Heart right ventricle (tissue), 16 donors: ENCODE data around the gene PRELP. TPM values are rescaled to one million over a fixed set of nuclear protein-coding genes. Genes with fewer than 3 reads are reported as not detected.
"Not testable (repeated sequence)": the region's sequence is repeated elsewhere in the genome, so short reads cannot be mapped to it uniquely, and the experiment has no call there.

Experiments used
- ATAC-seq, 8 donors: fragments of 200-7000 bp; cut with Tn5 transposase; one replicate each; pipeline ENCODE4 v1.9.1; 2020; ENCODE audit warnings: mild to moderate bottlenecking in 8 of 8, moderate library complexity in 8 of 8, moderate number of reproducible peaks in 1 of 8
- DNase-seq, 2 donors: peaks; one replicate each; pipeline ENCODE4 v3.0.0-alpha.2; 2020
- H3K27ac ChIP-seq, 10 donors: fragments of 200-600 bp; sonication (generic) in 2 of 10; one replicate each; pipeline versions ENCODE4 v1.5.0 to v1.8.0; 2020 to 2022; ENCODE audit warnings: mild to moderate bottlenecking in 3 of 10
- H3K27me3 ChIP-seq, 7 donors: fragments of 200-600 bp; one replicate each; pipeline ENCODE4 v1.8.0; 2021 to 2022; ENCODE audit warnings: mild to moderate bottlenecking in 2 of 7
- H3K36me3 ChIP-seq, 9 donors: fragments of 200-600 bp; sonication (generic) in 1 of 9; one replicate each; pipeline versions ENCODE4 v1.5.0 to v1.8.0; 2020 to 2022; ENCODE audit warnings: mild to moderate bottlenecking in 2 of 9
- H3K4me1 ChIP-seq, 9 donors: fragments of 200-600 bp; sonication (generic) in 1 of 9; one replicate each; pipeline versions ENCODE4 v1.5.0 to v1.8.0; 2020 to 2022; ENCODE audit warnings: mild to moderate bottlenecking in 4 of 9
- H3K4me3 ChIP-seq, 10 donors: fragments of 200-600 bp; sonication (generic) in 2 of 10; one replicate each; pipeline versions ENCODE4 v1.5.0 to v1.8.0; 2020 to 2022; ENCODE audit warnings: mild to moderate bottlenecking in 7 of 10, moderate library complexity in 2 of 10
- H3K9me3 ChIP-seq, 11 donors: fragments of 200-600 bp in 10 of 11; sonication (generic) in 2 of 11; one replicate each; pipeline versions ENCODE4 v1.5.0 to v1.8.0; 2013 to 2022; ENCODE audit warnings: mild to moderate bottlenecking in 2 of 11, control low read depth in 1 of 11, moderate library complexity in 1 of 11
- WGBS, 2 donors: extraction: QIAGEN DNeasy Blood & Tissue Kit; methylation state at CpG; one replicate each; pipeline ENCODE4 v1.1.7; 2013; ENCODE audit warnings: inconsistent platforms in 1 of 2; 5-methylcytosine and 5-hydroxymethylcytosine counted together
- intact Hi-C, 10 donors: fragments of 100-400 bp; cut with DNase I; formaldehyde crosslinking; loops; one replicate each; pipeline versions ENCODE4 v1.11.1 to v1.14.2; 2022
- polyA plus RNA-seq, 2 donors: library from polyadenylated mRNA; stranded (reverse); fragments of 200-250 nt; gene quantifications; one replicate each; pipeline ENCODE4 v1.2.3, GENCODE V29; 2013
- total RNA-seq, 10 donors: library from RNA; stranded (reverse); fragmentation: NEBNext Ultra II Directional in 3 of 10; extraction: Animal tissue kit (Norgen Biotek cat#: 25700) in 3 of 10; gene quantifications; one replicate each; pipeline versions ENCODE4 v1.2.1 to v1.2.4, GENCODE V29; 2021 to 2023
- TF ChIP-seq, protein P1 (sequence below), 9 donors: fragments of 200-600 bp; sonication (generic) in 2 of 9; IDR thresholded peaks; one replicate each; pipeline versions ENCODE4 v1.5.0 to v1.8.0; 2021 to 2022; ENCODE audit warnings: antibody characterized with exemption in 9 of 9, mild to moderate bottlenecking in 5 of 9, moderate library complexity in 1 of 9
- donor health status: Arrhythmogenic right ventricular cardiomyopathy.
- donor health status: ischemic (EF 13 %, LVEDD 7.1; RV severe dilation, severe dysfunction).
- donor health status: healthy with polysubstance abuse.
- donor health status: DM: no; HTN: yes; CAD: no.
- donor health status: DM: no; HTN: no; CAD: no.
- donor health status: ischemic (EF 25% LVEDD 6.9; RV normal size, moderate dysfunction).
- donor health status: ischemic (EF 25% LVEDD 5.7; RV mildly dilated, moderate dysfunction).
- donor health status: healthy.
- donor health status: DM: yes; HTN: yes; CAD: no.
- donor health status: Ischemic cardiomyopathy.
- donor health status: ischemic (EF 35%, LVEDD 5.7; RV mildly dilated, moderate dysfunction).
- donor health status: nonischemic (EF 11% LVEDD 7.7; RV severe dilation, severe dysfunction).
- donor health status: DM: yes; HTN: yes; CAD: no.
- donor health status: PGD.
- donor health status: ischemic (EF 29% LVEDD 5.4; RV normal size, mild dysfunction).
- donor health status: nonischemic (EF 23%, LVEDD 6.1; RV moderate dilation, normal function).

PRELP gene
- total and polyA plus RNA-seq, 12 donors = 3.3 to 37.1 (median 14.9) TPM

DNA sequence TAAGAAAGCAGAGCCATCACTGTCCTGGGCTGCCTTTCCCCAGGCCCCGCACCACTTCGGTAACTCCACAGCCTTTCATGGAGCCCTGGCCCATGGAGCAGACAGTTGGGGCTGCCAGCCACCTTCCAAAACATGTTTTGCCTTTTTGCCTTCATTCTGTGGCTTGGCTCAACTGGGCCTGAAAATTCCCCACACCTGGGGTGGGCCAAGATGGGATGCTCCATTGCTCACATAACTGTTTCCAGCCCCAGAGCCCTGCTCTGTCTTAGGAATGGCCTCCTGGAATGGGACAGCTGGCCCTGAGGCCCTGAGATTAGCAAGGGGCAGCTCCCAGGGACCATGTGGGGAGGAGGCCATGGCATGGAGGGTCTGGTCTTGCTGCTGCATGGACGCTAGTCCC is 10.9 kb upstream of the PRELP start:
- DNase-seq (no peak), ATAC-seq (peak in 1 of 8 donors; percentile 2)
- Histone ChIP-seq H3K36me3 (no peaks in the 10 kb centered on the region), H3K4me1 (peaks cover 4 to 57% (median 36%) of the 10 kb centered on the region in 9 donors), H3K27me3 (peaks cover 0 to 7% (median 0%) of the 10 kb centered on the region in 7 donors), H3K9me3 (no peaks in the 10 kb centered on the region), H3K4me3 (no peak overlapping the region), H3K27ac (peak overlapping the region in 9 of 10 donors; percentile 15 to 77 (median 66))
- 98 to 99% methylated on average over 3 of the region's 3 CpGs for WGBS, 2 donors
- TF ChIP-seq, protein P1, sequence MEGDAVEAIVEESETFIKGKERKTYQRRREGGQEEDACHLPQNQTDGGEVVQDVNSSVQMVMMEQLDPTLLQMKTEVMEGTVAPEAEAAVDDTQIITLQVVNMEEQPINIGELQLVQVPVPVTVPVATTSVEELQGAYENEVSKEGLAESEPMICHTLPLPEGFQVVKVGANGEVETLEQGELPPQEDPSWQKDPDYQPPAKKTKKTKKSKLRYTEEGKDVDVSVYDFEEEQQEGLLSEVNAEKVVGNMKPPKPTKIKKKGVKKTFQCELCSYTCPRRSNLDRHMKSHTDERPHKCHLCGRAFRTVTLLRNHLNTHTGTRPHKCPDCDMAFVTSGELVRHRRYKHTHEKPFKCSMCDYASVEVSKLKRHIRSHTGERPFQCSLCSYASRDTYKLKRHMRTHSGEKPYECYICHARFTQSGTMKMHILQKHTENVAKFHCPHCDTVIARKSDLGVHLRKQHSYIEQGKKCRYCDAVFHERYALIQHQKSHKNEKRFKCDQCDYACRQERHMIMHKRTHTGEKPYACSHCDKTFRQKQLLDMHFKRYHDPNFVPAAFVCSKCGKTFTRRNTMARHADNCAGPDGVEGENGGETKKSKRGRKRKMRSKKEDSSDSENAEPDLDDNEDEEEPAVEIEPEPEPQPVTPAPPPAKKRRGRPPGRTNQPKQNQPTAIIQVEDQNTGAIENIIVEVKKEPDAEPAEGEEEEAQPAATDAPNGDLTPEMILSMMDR (IDR thresholded peaks at IDR 0.05) = no peak
- intact Hi-C loops = no loop called here

DNA sequence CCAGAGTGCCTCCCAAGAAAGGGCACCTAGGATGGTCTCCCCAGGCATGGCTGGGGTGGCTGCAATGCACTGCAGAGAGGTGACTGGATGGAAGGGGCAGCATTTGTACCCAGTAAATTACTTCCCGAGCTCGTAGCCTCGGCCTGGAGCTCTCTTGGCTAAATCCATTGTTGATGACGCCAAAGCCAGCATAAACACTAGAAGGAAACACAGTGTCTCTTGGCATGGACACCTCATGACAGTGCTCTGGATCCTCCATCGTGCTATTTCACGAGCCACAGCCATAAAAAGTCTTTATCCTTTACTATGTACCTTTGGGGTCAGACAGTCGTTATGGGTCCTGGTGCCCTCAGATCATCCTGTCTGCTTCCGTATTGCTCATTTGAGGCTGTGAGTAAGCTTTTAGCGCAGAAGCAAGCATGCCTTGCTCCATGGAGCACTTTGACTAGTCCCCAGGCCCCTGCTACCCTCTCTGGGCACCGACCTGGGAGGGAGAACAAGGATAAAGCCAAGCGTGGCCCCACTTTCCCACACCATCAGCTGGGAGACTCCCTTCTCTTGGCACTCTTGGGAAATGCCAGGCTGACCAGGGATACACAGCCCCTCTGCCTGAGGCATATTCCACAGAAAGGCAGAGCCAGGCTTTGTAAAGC is 10.3 kb upstream of the PRELP start:
- TF ChIP-seq, protein P1 (IDR thresholded peaks at IDR 0.05) = no peak
- no peaks in the 10 kb centered on the region for H3K9me3 ChIP-seq
- DNase-seq = no peak
- peaks cover 0 to 7% (median 0%) of the 10 kb centered on the region in 7 donors for H3K27me3 ChIP-seq
- H3K4me3 ChIP-seq = no peak overlapping the region
- intact Hi-C loops = no loop called here
- WGBS, 2 donors = 85 to 87% methylated on average over 11 of the region's 11 CpGs
- no peaks in the 10 kb centered on the region for H3K36me3 ChIP-seq
- peak in 2 of 8 donors; percentile 26 to 49 for ATAC-seq
- peaks cover 4 to 57% (median 36%) of the 10 kb centered on the region in 9 donors for H3K4me1 ChIP-seq
- peak overlapping the region; percentile 26 to 77 (median 62) for H3K27ac ChIP-seq

DNA sequence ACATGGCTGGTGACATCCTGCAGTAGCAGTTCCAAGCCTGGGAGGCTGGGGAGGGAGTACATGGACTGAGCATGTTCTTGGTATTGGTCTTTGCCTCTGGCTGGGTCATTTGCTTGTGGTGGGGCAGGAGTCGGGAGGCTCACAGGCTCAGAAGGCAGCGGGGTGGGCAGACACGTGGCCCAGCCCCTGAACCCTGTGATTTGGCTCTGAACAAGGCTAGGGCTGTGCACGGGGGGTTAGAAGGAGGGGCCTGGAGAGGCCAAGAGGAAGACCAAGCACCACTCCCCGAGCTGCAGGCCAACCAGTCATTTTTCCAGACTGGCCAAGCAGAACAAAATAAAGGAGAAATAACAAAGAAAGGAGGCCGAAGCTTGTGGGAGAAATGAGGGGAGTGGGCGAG is 9.7 kb upstream of the PRELP start:
- ATAC-seq (peak; percentile 39 to 88 (median 73)), DNase-seq (peak; percentile 54 to 64)
- Histone ChIP-seq H3K36me3 (no peaks in the 10 kb centered on the region), H3K4me1 (peaks cover 4 to 57% (median 36%) of the 10 kb centered on the region in 9 donors), H3K27me3 (peaks cover 0 to 1% (median 0%) of the 10 kb centered on the region in 7 donors), H3K9me3 (no peaks in the 10 kb centered on the region), H3K27ac (peak overlapping the region; percentile 26 to 77 (median 62)), H3K4me3 (no peak overlapping the region)
- intact Hi-C loops = no loop called here
- TF ChIP-seq, protein P1 (IDR thresholded peaks at IDR 0.05) = no peak
- 12 to 21% methylated on average over 7 of the region's 7 CpGs for WGBS, 2 donors

DNA sequence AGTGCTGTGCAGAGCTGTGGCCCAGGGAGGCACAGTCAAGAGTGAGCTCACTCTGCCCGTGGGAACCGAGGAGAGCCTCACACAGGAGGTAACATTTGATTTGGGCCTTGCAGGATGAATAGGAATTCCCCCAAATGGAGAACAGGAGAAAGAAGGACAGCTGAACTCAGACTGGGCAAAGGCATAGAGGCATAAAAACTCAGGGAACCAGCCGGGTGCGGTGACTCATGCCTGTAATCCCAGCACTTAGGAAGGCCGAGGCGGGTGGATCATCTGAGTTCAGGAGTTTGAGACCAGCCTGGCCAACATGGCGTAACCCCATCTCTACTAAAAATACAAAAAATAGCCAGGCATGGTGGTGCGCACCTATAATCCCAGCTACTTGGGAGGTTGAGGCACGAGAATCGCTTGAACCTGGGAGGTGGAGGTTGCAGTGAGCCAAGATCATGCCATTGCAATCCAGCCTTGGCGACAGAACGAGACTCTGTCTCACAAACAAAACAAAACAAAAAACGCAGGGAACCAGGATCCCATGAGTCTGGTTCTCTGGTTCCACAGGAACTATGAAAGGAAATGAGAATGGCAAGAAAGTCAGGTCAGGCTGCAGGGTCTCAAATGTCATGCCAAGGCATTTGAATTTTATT is 8.6 kb upstream of the PRELP start:
- H3K27me3 ChIP-seq, H3K9me3 ChIP-seq, H3K4me3 ChIP-seq, ATAC-seq, DNase-seq, H3K36me3 ChIP-seq, intact Hi-C loops: not testable (repeated sequence)
- Histone ChIP-seq H3K4me1 (peaks cover 4 to 57% (median 36%) of the 10 kb centered on the region in 9 donors), H3K27ac (peak overlapping the region; percentile 31 to 77 (median 62))
- WGBS, 2 donors = 80 to 86% methylated on average over 13 of the region's 13 CpGs
